CD14-positive monocyte (primary cell): ENCODE measurements around the gene WBP11. TPM values are rescaled to one million over a fixed set of nuclear protein-coding genes. Genes with fewer than 3 reads are reported as not detected.

ENCODE experiments used
- DNase-seq, 3 donors: peaks; one replicate each; pipeline ENCODE4 v3.0.0-alpha.2; 2011 to 2022
- H2AFZ ChIP-seq: 2 replicates; pipeline ENCODE4 v1.6.0; 2012; ENCODE audit warnings: mild to moderate bottlenecking, low read depth, low read length, inconsistent platforms; ENCODE audit not compliant: insufficient read depth, poor library complexity, severe bottlenecking
- H3K27ac ChIP-seq, 2 donors: 1 replicate in 1 of 2; 2 replicates in 1 of 2; pipeline ENCODE4 v1.5.1; 2012 to 2013; ENCODE audit warnings: low read length in 2 of 2, control low read depth in 1 of 2, inconsistent platforms in 1 of 2, low read depth in 1 of 2, mild to moderate bottlenecking in 1 of 2
- H3K27me3 ChIP-seq, 2 donors: one replicate each; pipeline versions ENCODE4 v1.6.0 to v1.6.1; 2011 to 2013; ENCODE audit warnings: low read length in 2 of 2; ENCODE audit not compliant: control insufficient read depth in 2 of 2, insufficient read depth in 2 of 2
- H3K36me3 ChIP-seq, 2 donors: replicated peaks in 1 of 2; 1 replicate in 1 of 2; 2 replicates in 1 of 2; pipeline versions ENCODE4 v1.5.1 to v1.6.1; 2012 to 2013; ENCODE audit warnings: low read length in 2 of 2, control low read depth in 1 of 2, inconsistent platforms in 1 of 2, mild to moderate bottlenecking in 1 of 2; ENCODE audit not compliant: insufficient read depth in 2 of 2, control insufficient read depth in 1 of 2
- H3K4me1 ChIP-seq, 2 donors: 1 replicate in 1 of 2; 2 replicates in 1 of 2; pipeline versions ENCODE4 v1.5.1 to v1.6.1; 2012 to 2013; ENCODE audit warnings: low read length in 2 of 2, control low read depth in 1 of 2, inconsistent platforms in 1 of 2, mild to moderate bottlenecking in 1 of 2, moderate library complexity in 1 of 2; ENCODE audit not compliant: insufficient read depth in 2 of 2, control insufficient read depth in 1 of 2
- H3K4me2 ChIP-seq: replicated peaks from 2 replicates; pipeline ENCODE3; 2012; ENCODE audit warnings: low read length, moderate library complexity, mild to moderate bottlenecking; ENCODE audit not compliant: poor library complexity, severe bottlenecking; ENCODE audit errors: extremely low read depth
- H3K4me3 ChIP-seq, 3 experiments: fragments of 200-600 bp in 1 of 3; sonication (generic) in 1 of 3; replicated peaks in 1 of 3; 1 replicate in 2 of 3; 2 replicates in 1 of 3; pipeline ENCODE4 v1.5.1; 2011 to 2013; ENCODE audit warnings: low read length in 3 of 3, mild to moderate bottlenecking in 3 of 3, control low read depth in 2 of 3, low read depth in 2 of 3, inconsistent platforms in 1 of 3, moderate library complexity in 1 of 3
- H3K79me2 ChIP-seq: 2 replicates; pipeline ENCODE4 v1.6.0; 2012; ENCODE audit warnings: mild to moderate bottlenecking, control low read depth, inconsistent platforms, low read length, moderate library complexity; ENCODE audit not compliant: insufficient read depth
- H3K9ac ChIP-seq: 2 replicates; pipeline ENCODE4 v1.6.0; 2017; ENCODE audit warnings: low read length, mild to moderate bottlenecking; ENCODE audit not compliant: insufficient read depth, poor library complexity, severe bottlenecking
- H3K9me3 ChIP-seq, 2 donors: replicated peaks in 1 of 2; 1 replicate in 1 of 2; 2 replicates in 1 of 2; pipeline versions ENCODE4 v1.5.1 to v1.6.1; 2012 to 2013; ENCODE audit warnings: low read length in 2 of 2, control low read depth in 1 of 2; ENCODE audit not compliant: control insufficient read depth in 1 of 2, insufficient read depth in 1 of 2
- H4K20me1 ChIP-seq: 2 replicates; pipeline ENCODE4 v1.6.0; 2012; ENCODE audit warnings: mild to moderate bottlenecking, low read length, control low read depth, moderate library complexity; ENCODE audit not compliant: insufficient read depth
- H3K27ac Mint-ChIP-seq, 7 donors: one replicate each; pipeline ENCODE4 v1.8.0; 2020; ENCODE audit warnings: mild to moderate bottlenecking in 7 of 7, mixed read lengths in 7 of 7, moderate library complexity in 6 of 7, inconsistent platforms in 2 of 7
- H3K27me3 Mint-ChIP-seq, 3 donors: one replicate each; pipeline ENCODE4 v1.8.0; 2021 to 2022; ENCODE audit warnings: low read depth in 3 of 3, mild to moderate bottlenecking in 3 of 3, mixed read lengths in 3 of 3, moderate library complexity in 3 of 3, inconsistent platforms in 1 of 3
- H3K36me3 Mint-ChIP-seq, 2 donors: one replicate each; pipeline ENCODE4 v1.8.0; 2020; ENCODE audit warnings: mixed read lengths in 2 of 2, inconsistent platforms in 1 of 2, mild to moderate bottlenecking in 1 of 2
- H3K4me1 Mint-ChIP-seq: one replicate; pipeline ENCODE4 v1.8.0; 2020; ENCODE audit warnings: mild to moderate bottlenecking, mixed read lengths
- H3K4me3 Mint-ChIP-seq, 2 donors: one replicate each; pipeline ENCODE4 v1.8.0; 2020; ENCODE audit warnings: mild to moderate bottlenecking in 2 of 2, mixed read lengths in 2 of 2, moderate library complexity in 1 of 2
- H3K9me3 Mint-ChIP-seq, 7 donors: one replicate each; pipeline ENCODE4 v1.8.0; 2020 to 2022; ENCODE audit warnings: mixed read lengths in 7 of 7, mild to moderate bottlenecking in 6 of 7, moderate library complexity in 6 of 7, inconsistent platforms in 2 of 7
- WGBS: methylation state at CpG from one replicate; pipeline ENCODE4 v1.1.5; 2013; ENCODE audit warnings: missing lambda C conversion rate; ENCODE audit not compliant: insufficient coverage; 5-methylcytosine and 5-hydroxymethylcytosine counted together
- intact Hi-C, 2 donors: fragments of 100-400 bp; cut with micrococcal nuclease; formaldehyde crosslinking; loops; one replicate each; pipeline versions ENCODE4 v1.15.0 to v1.15.1; 2023
- polyA plus RNA-seq, 3 donors: library from polyadenylated mRNA; depleted of rRNA in 1 of 3; unstranded in 2 of 3; stranded (reverse) in 1 of 3; fragments of 300-500 nt in 2 of 3; fragments of >200 nt in 1 of 3; fragmentation: Illumina TruSeq in 2 of 3; gene quantifications; 1 replicate in 2 of 3; 2 replicates in 1 of 3; pipeline ENCODE4 v1.2.3, GENCODE V29; 2012 to 2021
- TF ChIP-seq, protein P1 (sequence below): fragments of 200-600 bp; IDR thresholded peaks from one replicate; pipeline ENCODE4 v1.8.0; 2022; ENCODE audit warnings: antibody characterized with exemption, mild to moderate bottlenecking

Gene WBP11
- polyA plus RNA-seq, 3 donors = 20.5 to 46.2 (median 29.2) TPM

DNA sequence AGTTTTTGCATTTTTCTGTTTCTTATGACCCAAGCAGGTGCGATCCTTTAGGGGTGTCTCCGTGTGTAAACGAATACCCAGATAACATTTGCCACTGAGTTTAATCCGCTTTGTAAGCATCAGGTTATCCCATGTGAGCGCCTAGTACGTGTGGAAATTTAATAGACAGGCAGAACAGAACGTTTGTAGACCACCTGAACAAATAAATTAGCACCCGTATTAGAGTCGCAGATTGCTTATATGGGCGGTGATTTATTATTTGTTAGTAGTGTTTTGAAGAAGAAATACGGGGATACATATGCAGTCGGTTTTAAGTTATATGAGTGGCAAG, 517 bp upstream of the WBP11 start:
- H4K20me1 ChIP-seq = no peaks in the 10 kb centered on the region
- Mint-ChIP-seq H3K27me3 (peaks cover 0 to 2% (median 0%) of the 10 kb centered on the region in 3 donors), H3K36me3 (peaks cover 17 to 18% of the 10 kb centered on the region in 2 donors), H3K4me1 (peaks cover 23% of the 10 kb centered on the region), H3K9me3 (no peaks in the 10 kb centered on the region), H3K4me3 (no peak overlapping the region), H3K27ac (no peak overlapping the region)
- peaks cover 12 to 17% of the 10 kb centered on the region in 2 donors for H3K36me3 ChIP-seq
- peak overlapping the region; percentile 92 to 99 for H3K27ac ChIP-seq
- H3K27me3 ChIP-seq = no peaks in the 10 kb centered on the region
- no peaks in the 10 kb centered on the region for H3K9me3 ChIP-seq
- H3K4me1 ChIP-seq = peaks cover 24 to 34% of the 10 kb centered on the region in 2 donors
- peak overlapping the region; percentile 78 to 92 (median 90) for H3K4me3 ChIP-seq
- intact Hi-C loops = no loop called here
- TF ChIP-seq, protein P1, sequence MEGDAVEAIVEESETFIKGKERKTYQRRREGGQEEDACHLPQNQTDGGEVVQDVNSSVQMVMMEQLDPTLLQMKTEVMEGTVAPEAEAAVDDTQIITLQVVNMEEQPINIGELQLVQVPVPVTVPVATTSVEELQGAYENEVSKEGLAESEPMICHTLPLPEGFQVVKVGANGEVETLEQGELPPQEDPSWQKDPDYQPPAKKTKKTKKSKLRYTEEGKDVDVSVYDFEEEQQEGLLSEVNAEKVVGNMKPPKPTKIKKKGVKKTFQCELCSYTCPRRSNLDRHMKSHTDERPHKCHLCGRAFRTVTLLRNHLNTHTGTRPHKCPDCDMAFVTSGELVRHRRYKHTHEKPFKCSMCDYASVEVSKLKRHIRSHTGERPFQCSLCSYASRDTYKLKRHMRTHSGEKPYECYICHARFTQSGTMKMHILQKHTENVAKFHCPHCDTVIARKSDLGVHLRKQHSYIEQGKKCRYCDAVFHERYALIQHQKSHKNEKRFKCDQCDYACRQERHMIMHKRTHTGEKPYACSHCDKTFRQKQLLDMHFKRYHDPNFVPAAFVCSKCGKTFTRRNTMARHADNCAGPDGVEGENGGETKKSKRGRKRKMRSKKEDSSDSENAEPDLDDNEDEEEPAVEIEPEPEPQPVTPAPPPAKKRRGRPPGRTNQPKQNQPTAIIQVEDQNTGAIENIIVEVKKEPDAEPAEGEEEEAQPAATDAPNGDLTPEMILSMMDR = no peak
- H3K79me2 ChIP-seq = peaks cover 43% of the 10 kb centered on the region
- peak overlapping the region; percentile 85 for H3K4me2 ChIP-seq
- DNase-seq = no peak
- 0% methylated on average over 6 of the region's 12 CpGs for WGBS
- H2AFZ ChIP-seq = peak overlapping the region; percentile 82
- peak overlapping the region; percentile 96 for H3K9ac ChIP-seq

DNA sequence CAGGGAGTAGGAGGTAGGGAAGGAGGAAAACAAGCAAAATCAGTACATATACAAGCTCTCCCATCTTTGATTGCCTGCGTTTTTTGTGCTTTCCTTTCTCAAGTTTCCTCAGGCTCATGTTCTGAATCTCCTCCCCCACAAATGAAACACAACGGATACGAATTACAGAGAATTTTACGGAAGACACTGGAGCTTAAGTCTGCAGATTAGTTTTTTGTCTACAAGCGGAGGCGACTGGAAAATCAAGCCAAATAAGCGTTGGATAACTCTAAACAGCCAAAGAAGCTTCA, 612 bp downstream of the WBP11 start:
- H3K9me3 ChIP-seq = no peaks in the 10 kb centered on the region
- Mint-ChIP-seq H3K27ac (no peak overlapping the region), H3K27me3 (no peaks in the 10 kb centered on the region), H3K4me3 (no peak overlapping the region), H3K4me1 (peaks cover 23% of the 10 kb centered on the region), H3K9me3 (no peaks in the 10 kb centered on the region), H3K36me3 (peaks cover 27 to 29% of the 10 kb centered on the region in 2 donors)
- peak overlapping the region; percentile 92 to 99 for H3K27ac ChIP-seq
- peak overlapping the region; percentile 96 for H3K9ac ChIP-seq
- no peaks in the 10 kb centered on the region for H3K27me3 ChIP-seq
- H3K36me3 ChIP-seq = peaks cover 22 to 28% of the 10 kb centered on the region in 2 donors
- H3K4me2 ChIP-seq = peak overlapping the region; percentile 85
- TF ChIP-seq, protein P1 = no peak
- WGBS = 0% methylated on average over 5 of the region's 7 CpGs
- H2AFZ ChIP-seq = peak overlapping the region; percentile 82
- H4K20me1 ChIP-seq = no peaks in the 10 kb centered on the region
- intact Hi-C loops = no loop called here
- peak overlapping the region; percentile 78 to 92 (median 90) for H3K4me3 ChIP-seq
- H3K4me1 ChIP-seq = peaks cover 24 to 34% of the 10 kb centered on the region in 2 donors
- no peak for DNase-seq
- H3K79me2 ChIP-seq = peaks cover 50% of the 10 kb centered on the region
